Suppressor macrophage treated with lipopolysaccharide for 4 hours (primary cell): ENCODE results near the gene CLEC12A.
A peak's percentile ranks its signal among the peaks of the same experiment; 100 is the strongest.
"Not testable (repeated sequence)": the region's sequence is repeated elsewhere in the genome, so short reads cannot be mapped to it uniquely, and the experiment has no call there.

Source experiments
- DNase-seq: peaks from one replicate; pipeline ENCODE4 v3.0.0-alpha.2; 2020

Gene CLEC12A

DNA sequence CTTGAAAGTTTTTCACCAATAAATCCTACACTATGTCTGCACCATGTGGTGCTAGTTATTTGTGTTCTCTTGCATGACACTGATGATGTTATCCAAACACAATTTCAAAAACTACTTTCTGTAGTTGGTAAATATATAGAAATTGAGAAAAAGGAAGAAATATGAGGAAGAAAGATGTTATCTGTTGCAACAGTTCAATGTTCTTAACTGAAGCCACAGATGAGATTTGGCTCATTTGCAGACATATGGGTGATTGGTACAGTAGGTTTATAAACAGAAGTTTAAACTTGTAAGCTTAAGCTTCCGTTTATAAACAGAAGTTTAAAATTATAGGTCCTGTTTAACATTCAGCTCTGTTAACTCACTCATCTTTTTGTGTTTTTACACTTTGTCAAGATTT lies at the start of gene CLEC12A:
Gene CLEC12A (plus strand): TSS at position 229 of the 400 bp plus-strand sequence. CDS start 188 bp downstream, outside the sequence.
- DNase-seq, result peak; percentile 64

GRCh38 chr12:9922429-9922828 lies 48.8 kb upstream of the CLEC12A start:
- DNase-seq, result no peak

GRCh38 chr12:9925705-9926393 lies 45.4 kb upstream of the CLEC12A start:
- peak; percentile 50 for DNase-seq

DNA sequence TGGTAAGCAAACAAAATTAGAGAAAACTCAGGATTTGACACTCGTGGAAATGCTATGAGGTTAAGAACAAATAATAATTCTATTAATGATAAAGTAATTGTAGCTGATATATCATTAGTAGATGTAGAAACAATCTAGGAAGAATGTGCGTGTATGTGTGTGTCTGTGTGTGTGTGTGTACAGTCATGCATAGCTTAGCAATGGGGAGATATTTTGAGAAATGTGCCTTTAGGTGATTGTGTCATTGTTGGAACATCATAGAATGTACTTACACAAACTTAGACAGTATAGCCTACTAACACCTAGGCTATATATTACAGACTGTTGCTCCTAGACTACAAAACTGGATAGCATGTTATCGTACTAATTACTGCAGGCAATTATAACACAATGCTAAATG lies 44.3 kb upstream of the CLEC12A start:
- no peak for DNase-seq

GRCh38 chr12:9928607-9929006 lies 42.6 kb upstream of the CLEC12A start:
- peak; percentile 48 for DNase-seq

DNA sequence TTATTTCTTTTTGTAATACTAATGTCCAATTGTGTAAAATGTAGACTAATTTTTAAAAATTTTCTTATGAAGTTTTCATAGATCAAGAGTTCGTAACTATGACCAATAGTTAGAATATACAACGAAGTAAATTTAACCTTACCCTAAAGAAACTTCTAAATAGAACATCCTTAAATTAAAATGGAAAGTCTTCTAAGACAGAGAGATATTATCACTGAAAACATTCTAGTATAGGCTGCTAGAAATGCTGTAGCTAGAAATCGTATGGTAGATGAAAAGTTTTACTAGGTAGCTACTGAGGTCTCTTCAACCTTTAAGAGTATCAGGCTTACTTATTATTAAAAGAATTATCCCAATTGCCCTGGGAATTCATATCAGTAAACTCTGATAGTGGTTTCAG lies 40.0 kb upstream of the CLEC12A start:
- DNase-seq, result no peak

- no peak for DNase-seq
Measured at GRCh38 chr12:9932270-9932669, 38.9 kb upstream of the CLEC12A start, which contains the start of gene CLEC2A. CLEC2A (minus strand) TSS chr12:9932370; CDS start chr12:9932329, 41 bp downstream.

DNA sequence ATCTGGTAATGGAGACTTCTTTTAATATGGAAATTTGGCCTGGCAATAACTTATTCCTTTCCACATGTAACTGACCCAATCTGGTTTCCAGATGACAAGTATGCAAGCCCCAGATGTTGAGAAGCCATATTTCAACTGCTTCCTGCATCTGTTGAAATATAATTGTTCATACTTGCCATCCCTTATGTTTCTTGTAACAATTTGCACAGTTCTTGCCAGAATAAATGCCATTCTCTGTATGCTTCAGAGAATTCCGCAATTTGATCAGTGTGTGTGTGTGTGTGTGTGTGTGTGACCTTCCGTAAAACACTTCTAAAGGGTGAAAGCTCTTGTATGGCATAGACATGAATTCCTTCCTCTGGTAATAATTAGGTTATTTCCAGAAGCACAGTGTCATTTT lies 37.3 kb upstream of the CLEC12A start:
- no peak for DNase-seq

- no peak for DNase-seq
Measured at GRCh38 chr12:9935026-9935425, 36.2 kb upstream of the CLEC12A start.

DNA sequence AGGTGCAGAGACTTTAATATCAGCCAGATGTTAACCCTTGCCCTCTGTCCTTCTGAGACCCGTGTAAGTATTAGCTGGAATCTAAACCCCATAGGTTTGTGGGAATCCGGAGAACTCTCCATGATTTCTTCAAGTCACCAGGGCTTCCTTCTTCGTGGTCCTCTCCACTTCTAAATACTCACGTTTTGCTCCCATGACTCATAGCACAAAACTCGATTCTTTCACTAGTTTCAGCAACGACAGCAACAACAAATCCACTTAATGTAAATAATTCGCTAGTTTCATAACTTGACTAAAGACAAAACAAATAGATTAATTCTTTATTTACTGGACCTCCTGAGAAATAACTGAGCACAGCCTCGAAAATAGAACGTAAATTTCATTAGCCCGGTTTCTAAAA lies 34.6 kb upstream of the CLEC12A start:
- no peak for DNase-seq

DNA sequence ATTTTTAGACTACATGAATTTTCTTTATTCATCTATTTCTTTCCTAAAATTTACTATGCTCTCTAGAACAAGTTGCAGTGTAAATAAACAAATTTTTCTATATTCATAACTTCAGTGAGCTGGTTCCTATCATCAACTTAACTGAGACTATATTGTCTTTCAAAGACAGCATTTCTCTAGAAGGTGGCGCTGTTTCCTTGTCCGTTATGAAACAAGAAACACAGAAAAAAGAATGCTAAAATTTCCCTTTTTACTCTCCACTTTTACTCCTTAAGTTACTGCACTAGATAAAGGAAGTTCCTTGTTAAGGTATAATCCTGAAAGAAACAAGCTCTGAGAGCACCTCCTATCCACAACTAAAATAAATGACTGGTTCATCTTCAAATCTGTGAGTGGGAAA lies 30.8 kb upstream of the CLEC12A start:
- peak; percentile 67 for DNase-seq

- no peak for DNase-seq
Measured at GRCh38 chr12:9941838-9942237, 29.4 kb upstream of the CLEC12A start.

- peak; percentile 36 for DNase-seq
Measured at GRCh38 chr12:9943240-9943639, 28.0 kb upstream of the CLEC12A start.

DNA sequence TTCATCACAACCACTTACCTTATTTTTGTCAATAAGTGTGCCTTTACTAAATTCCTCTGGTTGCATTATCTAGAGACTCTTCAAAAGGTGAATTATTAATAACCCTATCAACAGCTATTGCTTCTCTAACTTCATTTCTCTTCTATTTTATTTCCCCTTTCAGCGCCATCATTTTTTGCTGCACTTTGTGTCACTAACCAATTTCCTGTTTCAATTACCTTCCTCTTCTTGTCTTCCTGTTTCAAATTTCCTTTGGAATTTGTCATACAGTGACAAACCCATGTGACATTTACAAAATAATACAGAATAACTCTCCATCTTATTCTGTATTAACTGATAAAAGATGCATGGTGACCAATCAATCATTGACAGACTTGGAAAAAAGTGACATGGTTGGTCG lies 26.8 kb upstream of the CLEC12A start:
- DNase-seq, result peak; percentile 58

DNA sequence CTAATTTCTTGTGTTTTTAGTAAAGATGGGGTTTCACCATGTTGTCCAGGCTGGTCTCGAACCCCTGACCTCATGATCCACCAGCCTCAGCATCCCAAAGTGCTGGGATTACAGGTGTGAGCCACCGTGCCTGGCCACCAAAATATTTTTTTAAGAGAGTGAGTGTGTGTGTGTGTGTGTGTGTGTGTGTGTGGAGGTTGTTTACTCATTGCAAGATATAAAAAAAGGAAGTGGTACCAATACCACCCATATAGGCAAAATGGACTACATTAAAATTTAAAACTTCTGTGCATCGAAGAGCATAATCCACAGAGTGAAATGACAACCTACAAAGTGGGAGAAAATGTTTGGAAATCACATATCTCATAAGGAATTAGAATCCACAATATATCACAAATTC lies 23.5 kb upstream of the CLEC12A start:
- no peak for DNase-seq

DNA sequence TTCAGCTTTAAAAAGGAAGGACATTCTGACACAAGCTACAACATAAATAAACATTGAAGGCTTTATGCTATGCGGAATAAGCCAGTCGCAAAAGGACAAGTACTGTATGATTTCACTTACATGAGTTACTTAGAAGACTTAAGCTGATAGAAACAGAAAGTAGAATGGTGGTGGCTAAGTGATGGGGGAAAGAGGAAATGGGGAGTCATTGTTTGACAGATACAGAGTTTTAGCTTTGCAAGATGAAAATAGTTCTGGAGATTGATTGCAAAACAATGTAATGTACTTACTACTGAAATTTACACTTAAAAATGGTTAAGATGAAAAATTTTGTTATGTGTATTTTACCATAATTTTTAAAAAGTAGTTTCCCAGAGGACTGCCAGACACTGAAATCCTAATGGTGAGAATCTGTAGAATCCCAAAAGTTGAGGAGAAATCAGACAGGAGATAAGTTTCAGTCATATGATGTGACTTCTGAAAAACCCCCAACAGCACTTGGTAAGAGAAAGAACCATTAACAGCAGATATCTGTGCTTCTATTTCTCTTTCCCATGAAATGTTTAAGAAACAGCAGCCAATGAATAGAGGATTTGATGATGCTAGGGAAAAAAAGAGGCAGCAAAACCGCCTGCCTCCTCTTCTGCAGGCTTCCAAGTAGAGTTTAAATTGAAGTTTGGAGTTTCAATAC lies 22.5 kb upstream of the CLEC12A start:
- DNase-seq, result peak; percentile 92

GRCh38 chr12:9951026-9951675 lies 20.1 kb upstream of the CLEC12A start:
- DNase-seq, result peak; percentile 61

GRCh38 chr12:9952954-9953729 lies 18.1 kb upstream of the CLEC12A start:
- DNase-seq, result not testable (repeated sequence)

- no peak for DNase-seq
Measured at GRCh38 chr12:9957834-9958233, 13.4 kb upstream of the CLEC12A start.

DNA sequence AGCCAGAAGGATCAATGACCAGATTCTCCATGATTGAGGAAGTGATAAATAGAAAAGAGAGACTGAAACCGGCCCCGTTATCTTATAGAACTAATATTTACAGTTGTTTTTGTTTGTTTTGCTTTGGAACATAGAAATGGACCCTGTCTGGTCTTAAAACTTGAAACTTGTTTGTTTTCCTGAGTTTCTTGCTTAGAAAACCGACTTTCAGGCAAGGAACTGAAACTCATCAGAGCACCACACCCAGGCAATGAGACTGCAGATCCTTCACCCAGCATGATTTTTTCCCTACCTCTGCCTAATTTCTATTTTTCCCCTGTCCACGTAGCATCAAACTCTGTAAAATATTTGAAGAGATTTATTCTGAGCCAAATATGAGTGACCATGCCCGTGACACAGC lies 10.6 kb upstream of the CLEC12A start:
- peak; percentile 48 for DNase-seq

DNA sequence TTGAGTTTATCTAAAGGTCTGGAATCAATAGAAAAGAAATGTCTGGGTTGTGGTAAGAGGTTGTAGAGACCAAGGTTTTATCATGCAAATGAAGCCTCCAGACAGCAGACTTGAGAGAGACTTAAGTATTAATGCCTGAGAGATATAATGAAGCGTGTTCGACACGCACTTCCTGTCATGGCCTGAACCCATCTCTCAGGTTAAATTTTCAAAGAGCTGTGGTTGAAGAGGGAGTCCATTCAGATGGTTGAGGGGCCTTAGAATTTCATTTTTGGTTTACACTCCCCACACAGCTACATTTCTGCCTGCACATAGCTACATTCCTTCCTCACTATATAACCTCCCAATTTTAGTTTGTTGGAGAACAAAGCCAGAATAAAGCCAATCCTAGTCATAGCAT lies 10.1 kb upstream of the CLEC12A start:
- no peak for DNase-seq

DNA sequence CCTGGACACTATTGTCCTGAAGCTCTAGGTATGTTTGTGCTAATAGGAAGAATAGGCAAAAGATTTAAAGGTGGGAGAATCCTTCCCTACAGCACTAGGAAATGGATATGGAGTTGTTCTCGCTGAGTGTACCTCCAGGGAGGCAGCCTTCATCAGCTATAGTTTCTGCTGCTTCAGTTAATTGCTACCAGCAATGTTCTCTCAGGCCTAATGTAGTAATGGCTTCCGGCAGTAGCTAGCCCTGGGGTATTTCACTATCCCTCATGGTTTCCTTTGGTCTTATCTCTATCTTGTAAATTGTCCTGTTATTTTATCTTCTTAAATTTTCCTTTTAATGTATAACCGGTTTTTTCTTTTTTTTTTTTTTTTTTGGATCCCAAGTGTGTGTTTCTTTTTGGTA lies 9.3 kb upstream of the CLEC12A start:
- no peak for DNase-seq

GRCh38 chr12:9969673-9970072 lies 1.5 kb upstream of the CLEC12A start:
- DNase-seq, result no peak
